ENCODE results near the gene PIGQ.

Gene PIGQ

DNA sequence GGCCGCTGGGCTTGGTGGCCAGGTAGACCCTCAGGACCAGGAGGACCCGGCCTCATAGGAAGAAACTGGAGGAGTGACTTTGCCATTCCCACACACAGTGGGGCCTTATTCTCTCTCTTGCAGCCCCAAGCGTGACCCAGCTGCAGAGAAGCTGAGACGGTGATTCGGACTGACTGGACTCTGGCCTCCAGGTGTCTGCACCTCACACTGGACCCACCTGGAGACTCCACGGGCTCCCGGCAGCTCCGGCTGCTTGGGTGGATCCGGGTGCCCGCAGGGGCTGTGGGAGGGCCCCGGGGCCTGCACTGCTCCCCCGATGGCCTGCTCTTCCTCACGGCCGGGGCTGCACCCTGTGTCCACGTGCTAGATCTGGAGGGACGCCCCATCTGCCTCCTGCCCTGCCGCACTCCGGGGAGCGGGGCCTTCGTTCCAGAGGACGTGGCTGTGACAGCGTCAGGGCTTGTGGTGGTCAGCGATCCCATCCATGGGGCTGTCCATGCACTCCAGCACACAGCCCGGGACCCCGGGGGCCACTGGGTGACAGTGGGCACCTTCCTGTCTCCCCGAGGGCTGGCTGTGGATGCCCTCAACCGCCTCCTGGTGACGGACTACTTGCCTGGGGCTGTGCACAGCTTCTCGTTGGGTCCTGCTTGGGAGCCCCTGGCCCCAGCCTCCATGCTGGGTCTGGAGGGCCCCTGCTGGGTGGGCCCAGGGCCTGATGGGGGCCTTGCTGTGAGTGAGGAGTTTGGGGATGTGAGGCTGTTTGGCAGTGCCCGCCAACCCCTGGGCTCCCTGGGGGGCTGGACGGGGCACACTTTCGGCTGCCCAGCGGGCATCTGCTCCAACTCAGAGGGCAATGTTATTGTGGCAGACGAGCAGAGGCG is 2.2 kb upstream of the PIGQ start:
- DNase-seq (ENCODE audit: low spot score), result no peak

GRCh38 chr16:568401-569258 is 1.1 kb upstream of the PIGQ start:
- no peak for DNase-seq (ENCODE audit: low spot score)

DNA sequence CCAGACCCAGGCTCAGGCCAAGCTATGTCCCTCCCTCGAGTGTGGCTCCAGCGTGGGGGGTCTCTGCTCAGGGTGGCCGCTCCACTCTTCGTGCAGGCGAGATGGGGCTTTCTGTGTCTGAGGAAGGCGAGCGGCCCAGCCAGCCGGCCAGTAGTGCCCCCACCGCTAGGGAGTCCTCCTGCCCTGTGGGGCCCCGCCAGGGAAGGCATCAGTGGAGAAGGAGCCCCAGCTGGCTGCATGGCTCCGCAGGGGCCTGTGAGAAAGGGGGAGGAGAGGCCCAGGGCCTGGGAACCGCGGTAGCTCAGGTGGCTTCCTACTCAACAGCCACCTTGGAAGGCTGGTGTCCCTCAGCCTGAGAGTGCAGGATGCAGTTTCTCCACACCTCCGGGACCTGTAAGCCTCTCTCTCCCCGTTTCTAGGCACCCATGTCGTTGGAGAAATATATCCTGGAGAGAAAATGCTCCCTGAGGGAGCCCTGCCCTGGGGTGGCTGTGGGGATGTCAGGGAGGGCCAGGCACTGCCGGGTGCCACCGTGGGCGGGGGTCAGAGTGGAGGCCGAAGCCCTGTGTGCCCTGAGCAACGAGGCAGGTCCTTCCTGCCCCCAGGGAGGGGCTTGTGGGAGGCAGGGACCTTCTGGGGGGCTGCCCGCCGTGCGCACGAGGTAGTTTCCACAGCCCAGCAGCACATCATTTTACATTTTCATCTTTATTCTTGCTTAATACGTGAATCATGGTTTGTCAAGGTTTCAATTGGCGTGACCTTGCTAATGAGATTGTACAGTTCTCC is 3.3 kb downstream of the PIGQ start:
- DNase-seq (ENCODE audit: low spot score), result no peak

- no peak for DNase-seq (ENCODE audit: low spot score)
Measured at GRCh38 chr16:574021-574760, 4.4 kb downstream of the PIGQ start.

DNA sequence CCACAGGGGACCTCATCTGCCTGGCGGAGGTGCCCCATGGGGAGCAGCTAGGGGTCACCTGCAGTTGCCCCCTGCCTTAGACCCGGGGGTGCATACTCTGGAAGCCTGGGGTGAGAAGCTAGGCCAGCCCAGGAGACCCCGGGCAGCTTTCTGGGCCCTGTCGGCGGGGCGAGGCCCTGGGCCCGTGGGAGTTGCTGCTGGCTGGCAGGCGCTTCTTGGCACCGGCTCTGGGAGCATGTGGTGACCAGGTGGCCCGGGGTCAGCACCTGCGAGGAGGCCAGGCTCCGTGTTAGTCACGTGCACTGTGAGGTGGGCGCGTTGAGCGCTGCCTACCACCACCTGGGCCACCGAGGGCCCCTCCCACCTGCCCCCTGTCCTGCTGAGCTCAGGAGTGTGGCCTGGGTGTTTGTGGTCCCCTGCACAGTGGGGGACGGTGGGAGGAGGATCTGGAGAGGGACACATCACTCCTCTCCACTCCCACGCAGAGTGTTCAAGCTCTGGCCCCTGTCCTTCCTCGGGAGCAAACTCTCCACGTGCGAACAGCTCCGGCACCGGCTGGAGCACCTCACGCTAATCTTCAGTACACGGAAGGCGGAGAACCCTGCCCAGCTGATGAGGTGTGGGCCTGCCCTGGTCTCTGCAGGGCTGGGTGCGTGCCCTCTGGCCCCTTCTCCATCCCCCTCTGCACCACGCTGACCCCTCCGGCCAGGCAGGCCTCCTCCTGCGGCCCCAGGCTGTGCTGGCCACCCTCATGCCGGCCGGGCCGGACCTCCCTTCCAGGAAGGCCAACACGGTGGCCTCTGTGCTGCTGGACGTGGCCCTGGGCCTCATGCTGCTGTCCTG is 5.8 kb downstream of the PIGQ start:
- no peak for DNase-seq (ENCODE audit: low spot score)

DNA sequence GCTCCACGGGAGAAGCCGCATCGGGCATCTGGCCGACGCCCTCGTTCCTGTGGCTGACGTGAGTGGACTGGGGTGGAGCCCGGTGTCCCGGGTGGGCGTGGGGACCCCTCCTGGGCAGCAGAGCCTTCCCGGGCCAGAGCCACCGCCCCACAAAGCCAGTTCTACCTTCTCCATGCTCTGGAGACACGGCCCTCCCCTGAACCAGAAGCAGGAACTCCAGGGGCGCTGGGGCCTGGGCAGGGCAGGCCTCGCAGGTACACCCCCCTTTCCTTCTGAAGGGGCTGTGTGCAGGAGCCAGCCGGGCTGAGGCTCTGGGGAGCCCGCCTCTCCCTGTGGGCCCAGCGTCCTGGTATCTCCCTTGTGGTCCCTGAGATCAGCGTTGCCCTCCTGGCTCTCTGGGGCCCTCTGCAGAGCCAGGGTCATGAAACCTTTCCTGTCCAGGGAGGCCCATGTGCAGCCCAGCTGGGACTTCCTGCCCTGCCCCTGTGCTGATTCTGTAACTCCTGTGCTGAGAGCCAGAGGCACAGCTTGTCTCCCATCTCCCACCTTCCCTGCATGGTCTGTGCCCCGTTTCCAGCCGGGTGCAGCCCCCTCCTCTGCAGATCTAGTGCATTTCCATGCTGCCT is 6.5 kb downstream of the PIGQ start:
- no peak for DNase-seq (ENCODE audit: low spot score)

DNA sequence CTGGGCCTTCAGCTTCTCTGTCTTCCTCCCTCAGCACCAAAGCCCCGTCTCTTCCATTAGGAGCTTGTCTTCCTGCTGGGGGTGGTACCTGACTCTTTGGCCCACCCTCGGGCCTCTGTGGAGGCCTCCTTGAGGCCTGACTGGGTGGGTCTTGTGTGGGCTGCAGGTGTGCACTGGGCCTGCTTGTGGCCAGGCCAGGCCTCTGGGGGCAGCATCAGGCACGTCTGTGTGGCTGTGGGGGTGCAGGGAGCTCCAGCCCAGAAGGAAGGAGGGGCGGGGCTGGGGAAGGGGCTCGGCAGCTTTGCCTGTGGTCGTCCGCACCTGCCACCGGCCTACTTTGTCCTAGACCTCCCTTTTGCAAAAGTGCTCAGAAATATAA is 7.0 kb downstream of the PIGQ start:
- no peak for DNase-seq (ENCODE audit: low spot score)

DNA sequence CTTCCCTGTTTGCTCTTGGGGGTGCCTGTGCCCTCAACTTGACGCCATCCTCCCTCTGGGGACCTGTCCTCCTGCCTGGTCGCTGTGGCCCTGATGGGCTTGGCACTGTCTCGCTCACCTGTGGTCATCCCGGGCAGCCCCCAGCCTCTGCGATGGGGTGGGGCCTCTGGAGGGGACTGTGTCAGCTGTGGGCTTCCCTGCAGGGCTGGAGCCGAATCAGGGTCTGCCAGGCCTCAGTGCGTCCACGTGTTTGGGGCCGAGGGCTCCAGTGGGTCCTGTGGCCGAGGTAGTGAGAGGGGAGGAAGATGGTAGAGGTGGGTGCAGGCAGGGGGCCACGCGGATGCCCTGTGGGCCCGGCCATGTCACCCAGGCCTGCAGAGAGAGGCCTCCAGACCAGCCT is 8.0 kb downstream of the PIGQ start:
- DNase-seq (ENCODE audit: low spot score), result no peak

DNA sequence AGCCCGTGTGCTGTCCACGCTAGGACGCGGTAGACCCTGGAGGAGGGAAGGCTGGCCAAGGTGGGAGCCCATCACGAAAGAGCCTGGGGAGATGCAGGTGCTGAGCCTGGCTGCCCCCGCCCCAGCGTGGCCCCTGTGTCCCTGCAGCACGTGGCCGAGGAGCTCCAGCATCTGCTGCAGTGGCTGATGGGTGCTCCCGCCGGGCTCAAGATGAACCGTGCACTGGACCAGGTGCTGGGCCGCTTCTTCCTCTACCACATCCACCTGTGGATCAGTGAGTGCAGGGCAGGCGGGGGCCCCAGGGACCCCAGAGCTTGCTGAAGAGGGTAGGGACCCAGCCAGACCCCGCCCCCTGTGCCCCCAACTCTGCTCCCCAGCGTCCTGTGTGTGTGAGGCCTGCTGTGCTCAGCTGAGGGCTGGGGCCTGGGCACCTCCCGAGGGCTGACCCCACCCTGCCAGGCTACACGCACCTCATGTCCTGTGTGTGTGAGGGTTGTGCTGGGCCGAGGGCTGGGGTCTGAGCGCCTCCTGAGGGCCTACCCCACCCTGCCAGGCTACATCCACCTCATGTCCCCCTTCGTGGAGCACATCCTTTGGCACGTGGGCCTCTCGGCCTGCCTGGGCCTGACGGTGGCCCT is 8.6 kb downstream of the PIGQ start:
- no peak for DNase-seq (ENCODE audit: low spot score)

DNA sequence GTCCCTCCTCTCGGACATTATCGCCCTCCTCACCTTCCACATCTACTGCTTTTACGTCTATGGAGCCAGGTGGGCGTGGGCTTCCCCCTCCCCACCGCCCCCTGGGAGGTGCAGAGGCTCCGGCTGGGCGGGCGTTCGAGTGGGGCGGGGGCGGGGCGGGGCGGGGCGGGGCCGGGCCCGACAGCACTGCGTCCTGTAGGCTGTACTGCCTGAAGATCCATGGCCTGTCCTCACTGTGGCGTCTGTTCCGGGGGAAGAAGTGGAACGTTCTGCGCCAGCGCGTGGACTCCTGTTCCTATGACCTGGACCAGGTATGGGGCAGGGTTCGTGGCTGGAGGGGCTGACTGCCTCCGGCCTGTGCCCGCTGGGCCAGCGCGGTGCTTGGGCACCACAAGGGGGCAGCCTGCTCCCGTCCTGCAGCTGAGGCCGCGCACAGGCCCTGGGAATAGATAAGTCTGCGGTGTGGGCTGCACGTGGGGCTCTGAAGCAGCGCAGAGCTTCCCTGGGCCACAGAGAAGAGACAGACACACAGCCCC is 9.2 kb downstream of the PIGQ start:
- DNase-seq (ENCODE audit: low spot score), result peak; percentile 84

GRCh38 chr16:580141-580945 is 10.6 kb downstream of the PIGQ start:
- DNase-seq (ENCODE audit: low spot score), result no peak

GRCh38 chr16:580946-581498 is 11.3 kb downstream of the PIGQ start:
- no peak for DNase-seq (ENCODE audit: low spot score)

GRCh38 chr16:582218-582613 is 12.4 kb downstream of the PIGQ start:
- no peak for DNase-seq (ENCODE audit: low spot score)

DNA sequence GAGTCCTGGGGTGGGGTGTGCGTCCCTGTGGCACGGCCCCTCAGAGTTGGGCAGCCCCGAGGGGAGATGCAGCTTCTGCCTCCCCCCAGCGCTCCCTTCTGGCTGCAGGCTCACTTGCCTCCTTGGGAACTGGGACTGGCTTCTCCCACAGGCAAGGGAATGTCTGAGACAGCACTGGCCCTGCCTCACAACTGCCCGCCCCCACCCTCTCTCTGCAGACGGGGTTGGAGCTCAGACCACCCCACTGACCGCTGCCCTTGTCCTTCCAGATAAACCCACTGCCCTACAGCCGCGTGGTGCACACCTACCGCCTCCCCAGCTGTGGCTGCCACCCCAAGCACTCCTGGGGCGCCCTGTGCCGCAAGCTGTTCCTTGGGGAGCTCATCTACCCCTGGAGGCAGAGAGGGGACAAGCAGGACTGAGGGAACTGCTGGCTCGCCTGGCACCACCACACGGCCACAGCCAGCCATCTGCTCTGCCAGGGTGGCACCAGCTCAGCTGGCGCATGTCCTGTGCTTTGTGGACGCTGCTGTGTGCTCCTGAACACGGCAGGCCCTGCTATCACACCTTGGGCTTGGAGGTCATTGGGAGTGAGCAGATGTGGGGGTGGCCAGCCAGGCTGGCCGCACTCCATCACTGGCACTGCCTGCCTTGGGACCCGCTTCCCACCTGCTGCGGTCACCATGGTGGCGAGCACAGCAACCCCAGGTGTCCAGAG is 13.0 kb downstream of the PIGQ start:
- no peak for DNase-seq (ENCODE audit: low spot score)

DNA sequence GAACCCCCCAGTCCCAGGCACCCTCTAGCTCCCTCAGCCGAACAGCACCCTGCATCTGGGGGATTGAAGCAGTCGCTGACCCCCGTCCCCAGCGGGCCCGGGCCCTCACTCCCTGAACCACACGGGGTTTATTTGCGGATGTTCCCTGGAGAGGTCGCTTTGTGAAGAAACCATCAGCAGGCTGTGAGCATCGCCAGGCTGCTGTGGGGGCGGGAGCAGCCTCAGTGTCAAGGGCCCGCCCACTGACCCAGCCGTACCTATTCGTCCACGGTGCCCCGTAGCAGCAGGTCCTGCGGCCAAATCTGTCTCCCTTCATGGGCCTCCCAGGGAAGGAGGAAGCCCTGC is 13.7 kb downstream of the PIGQ start:
- no peak for DNase-seq (ENCODE audit: low spot score)

- DNase-seq (ENCODE audit: low spot score), result no peak
Measured at GRCh38 chr16:583815-584591, 14.2 kb downstream of the PIGQ start.

DNA sequence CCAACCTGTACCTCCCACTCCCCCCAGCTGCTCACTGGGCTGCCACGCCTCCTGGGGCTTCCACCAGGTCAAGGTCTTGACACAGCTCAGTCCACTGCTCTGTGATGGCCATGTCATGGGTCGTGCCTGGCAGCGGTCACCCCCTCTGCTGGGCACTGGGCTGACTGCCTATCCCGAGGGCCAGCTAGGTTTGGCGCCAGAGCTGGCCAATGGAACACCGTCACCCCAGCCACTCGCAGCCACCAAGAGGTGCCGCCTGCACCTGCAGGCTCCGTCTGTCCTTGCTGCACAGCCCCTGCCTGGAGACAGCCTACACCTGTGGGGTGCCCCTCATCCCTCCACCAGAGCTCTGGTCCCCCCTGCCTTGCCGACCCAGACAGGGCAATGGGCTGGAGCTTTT is 15.6 kb downstream of the PIGQ start:
- DNase-seq (ENCODE audit: low spot score), result no peak

All from hepatic stellate cell (primary cell).